H9 (cell line): ENCODE measurements around the gene FAM124A. TPM values are rescaled to one million over a fixed set of nuclear protein-coding genes. Genes with fewer than 3 reads are reported as not detected.

ENCODE experiments used
- DNase-seq: peaks from one replicate; pipeline ENCODE4 v3.0.0-alpha.2; 2017
- H2AFZ ChIP-seq: one replicate; pipeline ENCODE4 v1.6.1; 2013; ENCODE audit warnings: mild to moderate bottlenecking, low read length, control low read depth, moderate library complexity
- H2AK5ac ChIP-seq: 2 replicates; pipeline ENCODE4 v1.6.1; 2013; ENCODE audit warnings: low read length, control low read depth, mixed read lengths; ENCODE audit not compliant: insufficient read length
- H2BK120ac ChIP-seq: one replicate; pipeline ENCODE4 v1.6.1; 2013; ENCODE audit warnings: low read depth, mild to moderate bottlenecking, low read length, control low read depth, inconsistent platforms; ENCODE audit not compliant: poor library complexity, severe bottlenecking
- H2BK12ac ChIP-seq: 2 replicates; pipeline ENCODE4 v1.6.1; 2013; ENCODE audit warnings: low read length, control low read depth, mixed read lengths, low read depth; ENCODE audit not compliant: insufficient read length
- H2BK15ac ChIP-seq: 2 replicates; pipeline ENCODE4 v1.6.1; 2013; ENCODE audit warnings: low read depth, low read length, control low read depth
- H2BK20ac ChIP-seq: one replicate; pipeline ENCODE4 v1.6.1; 2013; ENCODE audit warnings: low read depth, mild to moderate bottlenecking, low read length, control low read depth, inconsistent platforms; ENCODE audit not compliant: poor library complexity, severe bottlenecking
- H2BK5ac ChIP-seq: 2 replicates; pipeline ENCODE4 v1.6.1; 2013; ENCODE audit warnings: low read length, control low read depth, mixed read lengths; ENCODE audit not compliant: insufficient read length
- H3K14ac ChIP-seq: 2 replicates; pipeline ENCODE4 v1.6.1; 2013; ENCODE audit warnings: low read length, control low read depth; ENCODE audit not compliant: insufficient read depth
- H3K18ac ChIP-seq: 2 replicates; pipeline ENCODE4 v1.6.1; 2013; ENCODE audit warnings: low read depth, mild to moderate bottlenecking, mixed read lengths, low read length, control low read depth; ENCODE audit not compliant: insufficient read length
- H3K23ac ChIP-seq: 2 replicates; pipeline ENCODE4 v1.6.1; 2013; ENCODE audit warnings: low read length, control low read depth, mixed read lengths, low read depth; ENCODE audit not compliant: insufficient read length
- H3K23me2 ChIP-seq: 2 replicates; pipeline ENCODE4 v1.6.1; 2013; ENCODE audit warnings: low read depth, mild to moderate bottlenecking, mixed read lengths, low read length, control low read depth; ENCODE audit not compliant: insufficient read length, poor library complexity, severe bottlenecking
- H3K27ac ChIP-seq: 2 replicates; pipeline ENCODE4 v1.5.1; 2013; ENCODE audit warnings: low read length, control low read depth, mixed read lengths, low read depth; ENCODE audit not compliant: insufficient read length
- H3K27me3 ChIP-seq: 2 replicates; pipeline ENCODE4 v1.6.1; 2013; ENCODE audit warnings: low read length, control low read depth, inconsistent platforms; ENCODE audit not compliant: insufficient read depth
- H3K4ac ChIP-seq: 2 replicates; pipeline ENCODE4 v1.6.1; 2013; ENCODE audit warnings: low read depth, mild to moderate bottlenecking, control low read depth, inconsistent platforms, low read length, moderate library complexity
- H3K4me1 ChIP-seq: 2 replicates; pipeline ENCODE4 v1.6.1; 2013; ENCODE audit warnings: low read length, control low read depth, inconsistent platforms; ENCODE audit not compliant: insufficient read depth
- H3K4me2 ChIP-seq: 2 replicates; pipeline ENCODE4 v1.6.1; 2013; ENCODE audit warnings: low read length, control low read depth, mixed read lengths; ENCODE audit not compliant: insufficient read length, insufficient read depth
- H3K56ac ChIP-seq: 2 replicates; pipeline ENCODE4 v1.6.1; 2013; ENCODE audit warnings: low read depth, mild to moderate bottlenecking, mixed read lengths, low read length, control low read depth; ENCODE audit not compliant: insufficient read length
- H3K79me1 ChIP-seq: 2 replicates; pipeline ENCODE4 v1.6.1; 2013; ENCODE audit warnings: low read depth, mild to moderate bottlenecking, moderate library complexity, low read length, control low read depth, inconsistent platforms; ENCODE audit not compliant: insufficient read depth, poor library complexity, severe bottlenecking
- H3K79me2 ChIP-seq: 2 replicates; pipeline ENCODE4 v1.6.1; 2013; ENCODE audit warnings: low read length, control low read depth, inconsistent platforms; ENCODE audit not compliant: insufficient read depth
- H3K9ac ChIP-seq: 2 replicates; pipeline ENCODE4 v1.6.1; 2013; ENCODE audit warnings: low read length, control low read depth, mixed read lengths; ENCODE audit not compliant: insufficient read length; ENCODE audit errors: extremely low read depth
- H3K9me3 ChIP-seq: one replicate; pipeline ENCODE4 v1.6.1; 2013; ENCODE audit warnings: low read depth, low read length, inconsistent platforms; ENCODE audit not compliant: control insufficient read depth
- H3T11ph ChIP-seq: one replicate; pipeline ENCODE4 v1.6.1; 2013; ENCODE audit warnings: mild to moderate bottlenecking, low read length, control low read depth, inconsistent platforms
- H4K20me1 ChIP-seq: one replicate; pipeline ENCODE4 v1.6.1; 2013; ENCODE audit not compliant: control insufficient read depth, insufficient read length, insufficient read depth
- H4K5ac ChIP-seq: 2 replicates; pipeline ENCODE4 v1.6.1; 2013; ENCODE audit warnings: low read depth, mild to moderate bottlenecking, mixed read lengths, low read length, control low read depth; ENCODE audit not compliant: insufficient read length
- H4K8ac ChIP-seq: replicated peaks from 2 replicates; pipeline ENCODE4 v1.6.1; 2013; ENCODE audit warnings: low read length, control low read depth, mixed read lengths, low read depth; ENCODE audit not compliant: insufficient read length
- H4K91ac ChIP-seq: 2 replicates; pipeline ENCODE4 v1.6.1; 2013; ENCODE audit warnings: low read depth, mild to moderate bottlenecking, moderate library complexity, mixed read lengths, low read length, control low read depth; ENCODE audit not compliant: insufficient read length
- H3K27ac Mint-ChIP-seq, 3 experiments: 2 replicates in 2 of 3; 3 replicates in 1 of 3; pipeline ENCODE4 v1.8.0; 2020 to 2021; ENCODE audit warnings: mixed read lengths in 3 of 3, mild to moderate bottlenecking in 1 of 3, moderate library complexity in 1 of 3
- H3K27me3 Mint-ChIP-seq: 2 replicates; pipeline ENCODE4 v1.8.0; 2021; ENCODE audit warnings: low read depth, mild to moderate bottlenecking, moderate library complexity, mixed read lengths
- H3K36me3 Mint-ChIP-seq, 3 experiments: 2 replicates in 2 of 3; 3 replicates in 1 of 3; pipeline ENCODE4 v1.8.0; 2020 to 2021; ENCODE audit warnings: low read depth in 3 of 3, mixed read lengths in 3 of 3; ENCODE audit not compliant: insufficient read depth in 1 of 3
- H3K4me1 Mint-ChIP-seq, 2 experiments: 2 replicates each; pipeline ENCODE4 v1.8.0; 2020; ENCODE audit warnings: mixed read lengths in 2 of 2
- H3K4me3 Mint-ChIP-seq, 2 experiments: 2 replicates in 1 of 2; 3 replicates in 1 of 2; pipeline ENCODE4 v1.8.0; 2020 to 2021; ENCODE audit warnings: mild to moderate bottlenecking in 2 of 2, mixed read lengths in 2 of 2, moderate library complexity in 1 of 2
- H3K9me3 Mint-ChIP-seq, 2 experiments: 2 replicates in 1 of 2; 3 replicates in 1 of 2; pipeline ENCODE4 v1.8.0; 2020; ENCODE audit warnings: mild to moderate bottlenecking in 2 of 2, mixed read lengths in 2 of 2, moderate library complexity in 1 of 2
- WGBS: extraction: QIAGEN DNeasy Blood & Tissue Kit; methylation state at CpG from one replicate; pipeline ENCODE4 v1.1.7; 2013; ENCODE audit warnings: missing lambda C conversion rate, low lambda C conversion rate, mixed read lengths; ENCODE audit not compliant: insufficient read length; ENCODE audit errors: extremely low coverage; 5-methylcytosine and 5-hydroxymethylcytosine counted together
- total RNA-seq: library from RNA; stranded (reverse); gene quantifications from 2 replicates; pipeline ENCODE4 v1.2.1, GENCODE V29; 2021
- TF ChIP-seq, protein P1 (sequence below): fragments of 200-600 bp; sonication (generic); conservative IDR thresholded peaks from 3 replicates; pipeline ENCODE4 v1.8.0; 2021; ENCODE audit warnings: antibody characterized with exemption, mild to moderate bottlenecking

Gene FAM124A
- total RNA-seq, 1 experiment from 2014 or later = 41.9 TPM

DNA sequence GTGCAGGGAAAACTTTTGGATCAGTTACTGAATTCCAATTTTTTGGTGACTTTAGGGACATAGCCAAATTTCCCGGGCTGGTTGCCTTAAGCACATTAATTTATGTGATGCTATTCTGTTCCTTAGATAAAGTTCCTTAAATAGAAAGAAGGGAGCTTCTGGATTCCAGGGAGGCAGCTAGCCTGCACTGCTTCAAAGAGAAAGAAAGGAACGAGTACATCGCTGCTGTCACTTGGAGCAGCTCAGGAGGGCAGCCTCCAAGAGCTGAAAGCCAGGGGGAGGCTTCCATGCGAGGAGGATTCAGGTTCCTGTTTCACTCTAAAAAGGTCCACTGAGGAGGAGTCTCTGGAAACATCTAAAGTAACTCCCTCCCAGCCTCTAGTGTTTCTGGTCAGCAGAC, 55.7 kb downstream of the FAM124A start:
- H3K27ac ChIP-seq = no peak overlapping the region
- H3K14ac ChIP-seq = no peak overlapping the region
- H2BK15ac ChIP-seq = no peak overlapping the region
- TF ChIP-seq, protein P1, sequence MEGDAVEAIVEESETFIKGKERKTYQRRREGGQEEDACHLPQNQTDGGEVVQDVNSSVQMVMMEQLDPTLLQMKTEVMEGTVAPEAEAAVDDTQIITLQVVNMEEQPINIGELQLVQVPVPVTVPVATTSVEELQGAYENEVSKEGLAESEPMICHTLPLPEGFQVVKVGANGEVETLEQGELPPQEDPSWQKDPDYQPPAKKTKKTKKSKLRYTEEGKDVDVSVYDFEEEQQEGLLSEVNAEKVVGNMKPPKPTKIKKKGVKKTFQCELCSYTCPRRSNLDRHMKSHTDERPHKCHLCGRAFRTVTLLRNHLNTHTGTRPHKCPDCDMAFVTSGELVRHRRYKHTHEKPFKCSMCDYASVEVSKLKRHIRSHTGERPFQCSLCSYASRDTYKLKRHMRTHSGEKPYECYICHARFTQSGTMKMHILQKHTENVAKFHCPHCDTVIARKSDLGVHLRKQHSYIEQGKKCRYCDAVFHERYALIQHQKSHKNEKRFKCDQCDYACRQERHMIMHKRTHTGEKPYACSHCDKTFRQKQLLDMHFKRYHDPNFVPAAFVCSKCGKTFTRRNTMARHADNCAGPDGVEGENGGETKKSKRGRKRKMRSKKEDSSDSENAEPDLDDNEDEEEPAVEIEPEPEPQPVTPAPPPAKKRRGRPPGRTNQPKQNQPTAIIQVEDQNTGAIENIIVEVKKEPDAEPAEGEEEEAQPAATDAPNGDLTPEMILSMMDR = no peak
- H3K56ac ChIP-seq = no peak overlapping the region
- H3K79me1 ChIP-seq = no peaks in the 10 kb centered on the region
- no peak overlapping the region for H3K18ac ChIP-seq
- H3K9ac ChIP-seq = no peak overlapping the region
- H2AFZ ChIP-seq = no peak overlapping the region
- no peaks in the 10 kb centered on the region for H4K20me1 ChIP-seq
- WGBS = no CpG with 5 or more reads among the region's 4 CpGs
- DNase-seq = no peak
- Mint-ChIP-seq H3K4me3 (no peak overlapping the region), H3K36me3 (peaks cover 35 to 68% (median 61%) of the 10 kb centered on the region in 3 experiments), H3K27ac (no peak overlapping the region; a peak in 2 of 7 replicates), H3K4me1 (peaks cover 34% of the 10 kb centered on the region in 2 experiments), H3K9me3 (no peaks in the 10 kb centered on the region), H3K27me3 (no peaks in the 10 kb centered on the region)
- H3K4ac ChIP-seq = no peak overlapping the region
- no peaks in the 10 kb centered on the region for H3K23me2 ChIP-seq
- no peak overlapping the region for H2BK12ac ChIP-seq
- H2BK5ac ChIP-seq = no peak overlapping the region
- no peaks in the 10 kb centered on the region for H3K9me3 ChIP-seq
- H3K27me3 ChIP-seq = no peaks in the 10 kb centered on the region
- no peak overlapping the region for H4K91ac ChIP-seq
- H2BK20ac ChIP-seq = no peak overlapping the region
- H3K4me1 ChIP-seq = peaks cover 2% of the 10 kb centered on the region; the same call in 1 of the 2 replicates
- no peak overlapping the region for H2AK5ac ChIP-seq
- H3K79me2 ChIP-seq = no peaks in the 10 kb centered on the region
- no peak overlapping the region for H4K8ac ChIP-seq
- H3T11ph ChIP-seq = no peak overlapping the region
- H4K5ac ChIP-seq = no peak overlapping the region
- no peak overlapping the region for H3K4me2 ChIP-seq
- H3K23ac ChIP-seq = no peak overlapping the region
- H2BK120ac ChIP-seq = no peak overlapping the region
